HL-60 (cell line): ENCODE data around the gene COPS8.

Source experiments
- CTCF ChIP-seq: IDR thresholded peaks from one replicate; pipeline ENCODE4 v1.5.1; 2011; ENCODE audit warnings: low read length, control low read depth, inconsistent platforms; ENCODE audit not compliant: insufficient read depth
- GABPA ChIP-seq: IDR thresholded peaks from 2 replicates; pipeline ENCODE4 v1.6.1; 2012; ENCODE audit warnings: low read depth
- POLR2AphosphoS5 ChIP-seq: IDR thresholded peaks from 2 replicates; pipeline ENCODE4 v1.6.1; 2012; ENCODE audit warnings: low read depth
- REST ChIP-seq: IDR thresholded peaks from 2 replicates; pipeline ENCODE4 v1.6.1; 2012; ENCODE audit warnings: low read depth; ENCODE audit not compliant: insufficient replicate concordance

DNA sequence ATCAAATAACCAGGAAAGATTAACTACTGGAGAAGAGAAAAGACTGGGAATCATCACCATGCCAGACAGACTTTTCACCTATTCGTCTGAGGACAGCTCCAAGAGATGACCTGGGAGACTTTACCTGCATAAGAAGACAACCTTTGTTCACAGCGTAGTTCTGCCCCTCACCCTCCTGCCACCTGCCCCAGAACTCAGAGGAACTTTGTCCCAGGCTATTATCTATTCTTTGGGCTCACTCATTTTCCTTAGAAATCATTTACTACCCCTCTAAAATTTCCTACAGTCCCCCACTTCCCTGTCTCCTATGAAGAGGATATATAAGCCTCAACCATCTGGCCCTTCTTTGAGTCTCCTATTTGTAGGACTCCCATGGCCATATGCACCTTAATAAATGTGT is 19.3 kb upstream of the COPS8 start:
- TF ChIP-seq CTCF (no peak), POLR2AphosphoS5 (no peak), GABPA (no peak), REST (no peak)
